ENCODE measurements around the gene OSR1. TPM values are rescaled to one million over a fixed set of nuclear protein-coding genes. Genes with fewer than 3 reads are reported as not detected.
A peak's percentile ranks its signal among the peaks of the same experiment; 100 is the strongest.

The OSR1 gene
- total and polyA plus RNA-seq, 4 donors = 0.14 to 0.70 (median 0.17) TPM; not detected in 1

- TF ChIP-seq RXRA (IDR thresholded peaks at IDR 0.05) = peak in 1 of 2 donors; percentile 40
Measured at GRCh38 chr2:19362755-19363473, 4.5 kb upstream of the OSR1 start (continued).

DNA sequence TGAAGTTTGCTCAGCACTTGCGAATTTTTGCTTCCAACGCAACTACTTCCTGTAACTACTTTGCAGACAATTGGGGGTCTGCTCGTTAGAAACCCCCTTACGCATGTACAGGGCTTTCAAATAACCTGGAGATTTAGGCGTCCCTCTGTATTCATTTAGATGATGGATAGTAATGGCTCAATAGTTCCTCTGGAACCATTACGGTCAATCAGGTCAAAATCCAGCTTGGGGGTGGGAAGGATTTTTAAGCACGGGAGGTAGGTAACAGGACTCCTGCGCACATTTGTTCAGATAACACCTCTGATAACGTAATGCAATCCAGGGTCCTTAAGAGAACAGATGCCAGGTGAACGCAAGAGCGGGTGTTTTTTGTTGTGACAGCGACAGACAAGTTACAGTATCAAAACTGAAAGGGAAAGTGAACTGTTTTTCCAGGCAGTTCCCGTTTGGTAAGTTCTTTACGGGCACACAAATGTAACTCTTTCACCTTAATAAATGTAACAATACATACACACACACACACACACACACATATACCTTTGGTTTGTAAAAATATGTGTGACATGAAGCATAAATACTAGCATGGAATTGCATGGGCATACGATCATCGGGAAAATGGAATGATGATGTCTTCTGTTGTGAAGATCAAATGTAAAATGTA is 3.8 kb upstream of the OSR1 start:
- Histone ChIP-seq H3K27me3 (ENCODE audit: control insufficient read depth in 4 of 4, insufficient read depth in 4 of 4, low read length in 3 of 4) (peaks cover 0 to 12% (median 0%) of the 10 kb centered on the region in 4 donors), H3K9ac (ENCODE audit: low read depth in 1 of 2, low read length in 2 of 2) (peak overlapping the region; percentile 57 to 77), H3K36me3 (ENCODE audit: control insufficient read depth in 4 of 4, insufficient read depth in 3 of 4, low read depth in 1 of 4, low read length in 3 of 4) (no peaks in the 10 kb centered on the region), H3K27ac (ENCODE audit: low read depth in 1 of 2, low read length in 2 of 2) (peak overlapping the region; percentile 10 to 74), H3K4me3 (ENCODE audit: low read depth in 1 of 3, low read length in 3 of 3) (peak overlapping the region; percentile 67 to 93 (median 69)), H3K4me1 (ENCODE audit: control insufficient read depth in 4 of 4, insufficient read depth in 4 of 4, low read length in 3 of 4) (peaks cover 3 to 39% (median 27%) of the 10 kb centered on the region in 4 donors), H3K9me3 (ENCODE audit: control insufficient read depth in 4 of 4, low read length in 3 of 4) (no peaks in the 10 kb centered on the region)
- TF ChIP-seq MAX (IDR thresholded peaks at IDR 0.05) (no peak), HNF4A (conservative IDR thresholded peaks at IDR 0.05) (peak; percentile 38 to 60), RAD21 (IDR thresholded peaks at IDR 0.05) (peak in 1 of 2 donors; percentile 16), RXRA (IDR thresholded peaks at IDR 0.05) (no peak)
- WGBS = under 1% methylated on average over 16 of the region's 16 CpGs
- no peak for DNase-seq (ENCODE audit: low spot score)

GRCh38 chr2:19361325-19361990 is 3.0 kb upstream of the OSR1 start:
- 3% methylated on average over 51 of the region's 51 CpGs for WGBS
- Histone ChIP-seq H3K4me3 (ENCODE audit: low read depth in 1 of 3, low read length in 3 of 3) (peak overlapping the region; percentile 67 to 93 (median 69)), H3K36me3 (ENCODE audit: control insufficient read depth in 4 of 4, insufficient read depth in 3 of 4, low read depth in 1 of 4, low read length in 3 of 4) (no peaks in the 10 kb centered on the region), H3K27ac (ENCODE audit: low read depth in 1 of 2, low read length in 2 of 2) (no peak overlapping the region), H3K4me1 (ENCODE audit: control insufficient read depth in 4 of 4, insufficient read depth in 4 of 4, low read length in 3 of 4) (peaks cover 6 to 45% (median 30%) of the 10 kb centered on the region in 4 donors), H3K9me3 (ENCODE audit: control insufficient read depth in 4 of 4, low read length in 3 of 4) (no peaks in the 10 kb centered on the region), H3K9ac (ENCODE audit: low read depth in 1 of 2, low read length in 2 of 2) (no peak overlapping the region), H3K27me3 (ENCODE audit: control insufficient read depth in 4 of 4, insufficient read depth in 4 of 4, low read length in 3 of 4) (peaks cover 0 to 16% (median 4%) of the 10 kb centered on the region in 4 donors)
- no peak for DNase-seq (ENCODE audit: low spot score)
- no peak for TF ChIP-seq RXRA (IDR thresholded peaks at IDR 0.05)
- TF ChIP-seq YY1 (IDR thresholded peaks at IDR 0.05) = no peak

DNA sequence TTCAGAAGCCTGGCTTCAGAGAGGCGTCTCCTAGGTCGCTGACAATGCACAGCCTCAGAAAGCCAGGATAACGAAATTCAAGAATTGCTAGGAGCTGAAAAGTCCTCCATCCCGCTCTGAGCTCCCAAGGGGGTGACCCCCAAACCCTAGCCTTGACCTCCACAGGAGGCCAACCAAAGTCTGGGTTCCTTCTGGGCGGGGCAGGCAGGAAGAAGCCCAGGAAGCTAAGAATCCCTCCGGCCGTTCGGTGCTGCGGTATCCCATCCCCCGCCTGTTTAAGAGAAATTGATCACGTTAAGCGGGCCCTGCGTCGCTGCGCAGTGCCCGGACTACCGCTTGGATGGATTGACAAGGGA is 2.5 kb upstream of the OSR1 start:
- H3K36me3 ChIP-seq (ENCODE audit: control insufficient read depth in 4 of 4, insufficient read depth in 3 of 4, low read depth in 1 of 4, low read length in 3 of 4) = no peaks in the 10 kb centered on the region
- 29% methylated on average over 17 of the region's 17 CpGs for WGBS
- no peaks in the 10 kb centered on the region for H3K9me3 ChIP-seq (ENCODE audit: control insufficient read depth in 4 of 4, low read length in 3 of 4)
- H3K27me3 ChIP-seq (ENCODE audit: control insufficient read depth in 4 of 4, insufficient read depth in 4 of 4, low read length in 3 of 4) = peaks cover 0 to 19% (median 4%) of the 10 kb centered on the region in 4 donors
- DNase-seq (ENCODE audit: low spot score) = no peak
- H3K27ac ChIP-seq (ENCODE audit: low read depth in 1 of 2, low read length in 2 of 2) = no peak overlapping the region
- H3K4me1 ChIP-seq (ENCODE audit: control insufficient read depth in 4 of 4, insufficient read depth in 4 of 4, low read length in 3 of 4) = peaks cover 6 to 48% (median 32%) of the 10 kb centered on the region in 4 donors
- peak overlapping the region in 1 of 3 donors; percentile 69 for H3K4me3 ChIP-seq (ENCODE audit: low read depth in 1 of 3, low read length in 3 of 3)
- no peak overlapping the region for H3K9ac ChIP-seq (ENCODE audit: low read depth in 1 of 2, low read length in 2 of 2)
- no peak for TF ChIP-seq TAF1 (conservative IDR thresholded peaks at IDR 0.05)
- TF ChIP-seq NR2F2 (IDR thresholded peaks at IDR 0.05) = no peak
- TF ChIP-seq FOXA1 (IDR thresholded peaks at IDR 0.05) = no peak
- no peak for TF ChIP-seq HNF4G (IDR thresholded peaks at IDR 0.05)
- TF ChIP-seq RAD21 (IDR thresholded peaks at IDR 0.05) = no peak
- TF ChIP-seq, protein P1, sequence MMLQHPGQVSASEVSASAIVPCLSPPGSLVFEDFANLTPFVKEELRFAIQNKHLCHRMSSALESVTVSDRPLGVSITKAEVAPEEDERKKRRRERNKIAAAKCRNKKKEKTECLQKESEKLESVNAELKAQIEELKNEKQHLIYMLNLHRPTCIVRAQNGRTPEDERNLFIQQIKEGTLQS (IDR thresholded peaks at IDR 0.05) = no peak
- TF ChIP-seq, protein P2, sequence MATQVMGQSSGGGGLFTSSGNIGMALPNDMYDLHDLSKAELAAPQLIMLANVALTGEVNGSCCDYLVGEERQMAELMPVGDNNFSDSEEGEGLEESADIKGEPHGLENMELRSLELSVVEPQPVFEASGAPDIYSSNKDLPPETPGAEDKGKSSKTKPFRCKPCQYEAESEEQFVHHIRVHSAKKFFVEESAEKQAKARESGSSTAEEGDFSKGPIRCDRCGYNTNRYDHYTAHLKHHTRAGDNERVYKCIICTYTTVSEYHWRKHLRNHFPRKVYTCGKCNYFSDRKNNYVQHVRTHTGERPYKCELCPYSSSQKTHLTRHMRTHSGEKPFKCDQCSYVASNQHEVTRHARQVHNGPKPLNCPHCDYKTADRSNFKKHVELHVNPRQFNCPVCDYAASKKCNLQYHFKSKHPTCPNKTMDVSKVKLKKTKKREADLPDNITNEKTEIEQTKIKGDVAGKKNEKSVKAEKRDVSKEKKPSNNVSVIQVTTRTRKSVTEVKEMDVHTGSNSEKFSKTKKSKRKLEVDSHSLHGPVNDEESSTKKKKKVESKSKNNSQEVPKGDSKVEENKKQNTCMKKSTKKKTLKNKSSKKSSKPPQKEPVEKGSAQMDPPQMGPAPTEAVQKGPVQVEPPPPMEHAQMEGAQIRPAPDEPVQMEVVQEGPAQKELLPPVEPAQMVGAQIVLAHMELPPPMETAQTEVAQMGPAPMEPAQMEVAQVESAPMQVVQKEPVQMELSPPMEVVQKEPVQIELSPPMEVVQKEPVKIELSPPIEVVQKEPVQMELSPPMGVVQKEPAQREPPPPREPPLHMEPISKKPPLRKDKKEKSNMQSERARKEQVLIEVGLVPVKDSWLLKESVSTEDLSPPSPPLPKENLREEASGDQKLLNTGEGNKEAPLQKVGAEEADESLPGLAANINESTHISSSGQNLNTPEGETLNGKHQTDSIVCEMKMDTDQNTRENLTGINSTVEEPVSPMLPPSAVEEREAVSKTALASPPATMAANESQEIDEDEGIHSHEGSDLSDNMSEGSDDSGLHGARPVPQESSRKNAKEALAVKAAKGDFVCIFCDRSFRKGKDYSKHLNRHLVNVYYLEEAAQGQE (IDR thresholded peaks at IDR 0.05) = no peak
- TF ChIP-seq MAX (IDR thresholded peaks at IDR 0.05) = no peak
- no peak for TF ChIP-seq YY1 (IDR thresholded peaks at IDR 0.05)
- TF ChIP-seq JUND (IDR thresholded peaks at IDR 0.05) = no peak
- no peak for TF ChIP-seq EGR1 (IDR thresholded peaks at IDR 0.05; ENCODE audit: low read depth in 2 of 2)
- no peak for TF ChIP-seq FOXA2 (IDR thresholded peaks at IDR 0.05)
- no peak for TF ChIP-seq HNF4A (conservative IDR thresholded peaks at IDR 0.05)
- no peak for TF ChIP-seq GABPA (IDR thresholded peaks at IDR 0.05 in 1 of 2, conservative IDR thresholded peaks at IDR 0.05 in 1 of 2)
- TF ChIP-seq SP1 (IDR thresholded peaks at IDR 0.05) = no peak
- TF ChIP-seq RXRA (IDR thresholded peaks at IDR 0.05) = no peak
- TF ChIP-seq ZBTB33 (IDR thresholded peaks at IDR 0.05) = no peak
